H1 (cell line): Measurements from ENCODE around the gene HOXB9. TPM values are rescaled to one million over a fixed set of nuclear protein-coding genes. Genes with fewer than 3 reads are reported as not detected.

Experiments
- ASH2L ChIP-seq: fragments of 200-600, 300-600 bp; sonication (generic); IDR thresholded peaks from one replicate; pipeline ENCODE4 v1.7.1; 2017; ENCODE audit warnings: low read length
- BCL11A ChIP-seq, 2 experiments: IDR thresholded peaks; one replicate each; pipeline ENCODE4 v1.6.1; 2011; ENCODE audit warnings: low read depth in 2 of 2, low read length in 2 of 2, mild to moderate bottlenecking in 2 of 2
- CEBPB ChIP-seq: IDR thresholded peaks from 2 replicates; pipeline ENCODE4 v1.6.1; 2012; ENCODE audit warnings: low read depth, low read length
- CHD1 ChIP-seq: IDR thresholded peaks from 2 replicates; pipeline ENCODE4 v1.6.1; 2012; ENCODE audit warnings: low read depth, low read length, improper control_type of control experiment
- CHD7 ChIP-seq: fragments of 300-600 bp; sonication (generic); IDR thresholded peaks from 2 replicates; pipeline ENCODE4 v1.7.1; 2012; ENCODE audit warnings: low read length, moderate library complexity, mild to moderate bottlenecking, inconsistent platforms; ENCODE audit not compliant: insufficient replicate concordance
- FOSL1 ChIP-seq: IDR thresholded peaks from 2 replicates; pipeline ENCODE4 v1.6.1; 2011; ENCODE audit warnings: mild to moderate bottlenecking, low read depth, low read length, moderate library complexity; ENCODE audit not compliant: insufficient read depth
- GABPA ChIP-seq: IDR thresholded peaks from 2 replicates; pipeline ENCODE4 v1.6.1; 2011; ENCODE audit warnings: mild to moderate bottlenecking, low read length, moderate library complexity, borderline replicate concordance; ENCODE audit not compliant: insufficient read depth
- JUN ChIP-seq: IDR thresholded peaks from 2 replicates; pipeline ENCODE4 v1.6.1; 2011; ENCODE audit warnings: low read depth, mild to moderate bottlenecking, improper control_type of control experiment, low read length
- SIX5 ChIP-seq: IDR thresholded peaks from 2 replicates; pipeline ENCODE4 v1.6.1; 2011; ENCODE audit warnings: mild to moderate bottlenecking, low read depth, low read length
- TCF12 ChIP-seq: IDR thresholded peaks from 2 replicates; pipeline ENCODE4 v1.6.1; 2011; ENCODE audit warnings: low read depth, mild to moderate bottlenecking, low read length
- polyA plus RNA-seq, 7 experiments: library from polyadenylated mRNA; depleted of rRNA in 3 of 7; stranded (reverse) in 5 of 7; unstranded in 2 of 7; fragments of >200 nt in 5 of 7; fragments of 200-250 nt in 2 of 7; gene quantifications; 1 replicate in 5 of 7; 2 replicates in 1 of 7; 4 replicates in 1 of 7; pipeline versions ENCODE4 v1.2.1 to v1.2.3, GENCODE V29; 2011 to 2013; ENCODE audit warnings: missing spikeins in 2 of 7, mixed read lengths in 2 of 7
- total RNA-seq: library from RNA; stranded (reverse); fragmentation: NEBNext Ultra II Directional; extraction: Animal tissue kit (Norgen Biotek cat#: 25700); gene quantifications from 2 replicates; pipeline ENCODE4 v1.2.1, GENCODE V29; 2021

Gene HOXB9
- total and polyA plus RNA-seq, 2 of the 8 experiments (the other 6 are each of a cell fraction or from before 2014, with no cell fraction given), result not detected

DNA sequence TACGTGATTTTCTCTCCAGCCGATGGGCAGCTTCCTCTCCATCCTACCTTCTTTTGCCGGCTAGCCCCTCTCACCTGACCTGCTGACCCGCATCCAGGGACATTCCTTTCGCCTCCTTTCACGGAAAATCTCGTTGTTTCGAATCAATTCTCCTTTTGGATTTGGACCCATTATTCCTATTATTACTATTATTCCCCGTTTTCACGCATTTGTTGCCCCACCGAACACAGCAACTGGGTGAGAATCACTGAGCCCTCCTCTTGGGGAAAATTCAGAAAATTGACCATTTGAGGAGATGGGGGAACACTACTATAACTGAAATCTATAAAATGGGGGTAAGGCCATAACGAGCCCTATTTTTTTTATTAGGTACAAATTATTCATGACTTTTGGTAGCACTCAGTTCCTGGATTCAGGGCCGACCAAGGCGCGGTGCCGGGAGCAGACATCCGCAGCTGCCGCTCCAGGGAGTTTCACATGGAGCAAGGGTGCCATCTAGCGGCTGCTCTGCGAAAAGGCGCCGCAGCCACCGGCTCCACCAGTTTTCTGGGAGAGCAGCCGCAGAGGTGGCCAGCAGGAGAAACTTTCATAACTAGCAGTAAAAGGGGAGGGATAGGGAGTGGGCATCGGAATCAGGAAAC is 7.8 kb downstream of the HOXB9 start (continued):
- TF ChIP-seq CHD7 (no peak), SIX5 (no peak), TCF12 (0 out of 2 replicates have a peak, but pooled peaks have one; percentile 63), ASH2L (no peak), FOSL1 (no peak), CHD1 (no peak), JUN (no peak), GABPA (no peak), BCL11A (IDR thresholded peaks at IDR 0.05; ENCODE audit: low read depth in 2 of 2, low read length in 2 of 2) (no peak), CEBPB (no peak)
